ENCODE measurements around the gene HIGD1A. TPM values are rescaled to one million over a fixed set of nuclear protein-coding genes. Genes with fewer than 3 reads are reported as not detected.
A peak's percentile ranks its signal among the peaks of the same experiment; 100 is the strongest.

Gene HIGD1A
- total and polyA plus RNA-seq, 5 donors from 2014 or later = 23.9 to 110 (median 88.0) TPM

GRCh38 chr3:42751609-42752008, 52.7 kb downstream of the HIGD1A start:
- no peak overlapping the region for H3K4me3 ChIP-seq (ENCODE audit: low read depth, low read length)
- H3K36me3 Mint-ChIP-seq = no peaks in the 10 kb centered on the region
- no peak overlapping the region for H3K27ac ChIP-seq (ENCODE audit: insufficient read depth, low read length, poor library complexity, severe bottlenecking)
- H3K9me3 ChIP-seq (ENCODE audit: control insufficient read depth in 2 of 2, low read length in 2 of 2) = no peaks in the 10 kb centered on the region
- ATAC-seq (ENCODE audit: low read depth in 2 of 2) (no peak), DNase-seq (no peak)
- H3K4me1 Mint-ChIP-seq = peaks cover 10 to 42% (median 26%) of the 10 kb centered on the region in 4 donors
- H3K27ac Mint-ChIP-seq = peak overlapping the region in 1 of 3 donors; percentile 35
- H3K9me3 Mint-ChIP-seq = no peaks in the 10 kb centered on the region
- H3K27me3 Mint-ChIP-seq = peaks cover 6% of the 10 kb centered on the region
- no peak overlapping the region for H3K4me3 Mint-ChIP-seq
- no peaks in the 10 kb centered on the region for H3K36me3 ChIP-seq (ENCODE audit: control insufficient read depth, insufficient read depth, low read length)
- H3K27me3 ChIP-seq (ENCODE audit: control insufficient read depth, insufficient read depth, low read length) = no peaks in the 10 kb centered on the region
- H3K4me1 ChIP-seq (ENCODE audit: control insufficient read depth, insufficient read depth, low read length, poor library complexity, severe bottlenecking) = peaks cover 19% of the 10 kb centered on the region

GRCh38 chr3:42750834-42751233, 53.5 kb downstream of the HIGD1A start:
- H3K4me1 ChIP-seq (ENCODE audit: control insufficient read depth, insufficient read depth, low read length, poor library complexity, severe bottlenecking) = peaks cover 24% of the 10 kb centered on the region
- H3K9me3 ChIP-seq (ENCODE audit: control insufficient read depth in 2 of 2, low read length in 2 of 2) = no peaks in the 10 kb centered on the region
- Mint-ChIP-seq H3K4me3 (no peak overlapping the region), H3K36me3 (no peaks in the 10 kb centered on the region), H3K27me3 (peaks cover 6% of the 10 kb centered on the region), H3K9me3 (no peaks in the 10 kb centered on the region), H3K4me1 (peaks cover 10 to 48% (median 29%) of the 10 kb centered on the region in 4 donors), H3K27ac (no peak overlapping the region)
- no peak overlapping the region for H3K4me3 ChIP-seq (ENCODE audit: low read depth, low read length)
- ATAC-seq (ENCODE audit: low read depth in 2 of 2) = no peak
- H3K27me3 ChIP-seq (ENCODE audit: control insufficient read depth, insufficient read depth, low read length) = no peaks in the 10 kb centered on the region
- no peak overlapping the region for H3K27ac ChIP-seq (ENCODE audit: insufficient read depth, low read length, poor library complexity, severe bottlenecking)
- no peak for DNase-seq
- H3K36me3 ChIP-seq (ENCODE audit: control insufficient read depth, insufficient read depth, low read length) = no peaks in the 10 kb centered on the region

GRCh38 chr3:42749753-42750231, 54.5 kb downstream of the HIGD1A start:
- Histone ChIP-seq H3K4me1 (ENCODE audit: control insufficient read depth, insufficient read depth, low read length, poor library complexity, severe bottlenecking) (peaks cover 24% of the 10 kb centered on the region), H3K27me3 (ENCODE audit: control insufficient read depth, insufficient read depth, low read length) (no peaks in the 10 kb centered on the region), H3K27ac (ENCODE audit: insufficient read depth, low read length, poor library complexity, severe bottlenecking) (no peak overlapping the region), H3K36me3 (ENCODE audit: control insufficient read depth, insufficient read depth, low read length) (no peaks in the 10 kb centered on the region), H3K9me3 (ENCODE audit: control insufficient read depth in 2 of 2, low read length in 2 of 2) (no peaks in the 10 kb centered on the region), H3K4me3 (ENCODE audit: low read depth, low read length) (no peak overlapping the region)
- no peak overlapping the region for H3K4me3 Mint-ChIP-seq
- peaks cover 6% of the 10 kb centered on the region for H3K27me3 Mint-ChIP-seq
- H3K4me1 Mint-ChIP-seq = peaks cover 10 to 48% (median 29%) of the 10 kb centered on the region in 4 donors
- H3K36me3 Mint-ChIP-seq = no peaks in the 10 kb centered on the region
- H3K27ac Mint-ChIP-seq = no peak overlapping the region
- no peak for DNase-seq
- H3K9me3 Mint-ChIP-seq = no peaks in the 10 kb centered on the region
- ATAC-seq (ENCODE audit: low read depth in 2 of 2) = no peak

- Mint-ChIP-seq H3K27ac (peak overlapping the region; percentile 63 to 93 (median 86)), H3K9me3 (no peaks in the 10 kb centered on the region), H3K4me3 (no peak overlapping the region), H3K27me3 (peaks cover 4% of the 10 kb centered on the region), H3K4me1 (peaks cover 10 to 51% (median 32%) of the 10 kb centered on the region in 4 donors), H3K36me3 (no peaks in the 10 kb centered on the region)
- Histone ChIP-seq H3K36me3 (ENCODE audit: control insufficient read depth, insufficient read depth, low read length) (no peaks in the 10 kb centered on the region), H3K4me3 (ENCODE audit: low read depth, low read length) (no peak overlapping the region), H3K4me1 (ENCODE audit: control insufficient read depth, insufficient read depth, low read length, poor library complexity, severe bottlenecking) (peaks cover 28% of the 10 kb centered on the region), H3K27me3 (ENCODE audit: control insufficient read depth, insufficient read depth, low read length) (no peaks in the 10 kb centered on the region), H3K9me3 (ENCODE audit: control insufficient read depth in 2 of 2, low read length in 2 of 2) (no peaks in the 10 kb centered on the region), H3K27ac (ENCODE audit: insufficient read depth, low read length, poor library complexity, severe bottlenecking) (no peak overlapping the region)
- no peak for ATAC-seq (ENCODE audit: low read depth in 2 of 2)
- no peak for DNase-seq
Measured at GRCh38 chr3:42749025-42749752, 55.1 kb downstream of the HIGD1A start.

GRCh38 chr3:42747581-42747980, 56.7 kb downstream of the HIGD1A start:
- Histone ChIP-seq H3K4me1 (ENCODE audit: control insufficient read depth, insufficient read depth, low read length, poor library complexity, severe bottlenecking) (peaks cover 28% of the 10 kb centered on the region), H3K27me3 (ENCODE audit: control insufficient read depth, insufficient read depth, low read length) (no peaks in the 10 kb centered on the region), H3K9me3 (ENCODE audit: control insufficient read depth in 2 of 2, low read length in 2 of 2) (no peaks in the 10 kb centered on the region), H3K4me3 (ENCODE audit: low read depth, low read length) (peak overlapping the region; percentile 67), H3K27ac (ENCODE audit: insufficient read depth, low read length, poor library complexity, severe bottlenecking) (peak overlapping the region; percentile 44), H3K36me3 (ENCODE audit: control insufficient read depth, insufficient read depth, low read length) (no peaks in the 10 kb centered on the region)
- Mint-ChIP-seq H3K4me1 (peaks cover 10 to 54% (median 31%) of the 10 kb centered on the region in 4 donors), H3K36me3 (no peaks in the 10 kb centered on the region), H3K9me3 (no peaks in the 10 kb centered on the region), H3K4me3 (peak overlapping the region; percentile 55 to 74 (median 65)), H3K27ac (peak overlapping the region; percentile 86 to 97 (median 92)), H3K27me3 (no peaks in the 10 kb centered on the region)
- DNase-seq (peak in 2 of 3 donors; percentile 29 to 87), ATAC-seq (ENCODE audit: low read depth in 2 of 2) (peak; percentile 85 to 91)

- Histone ChIP-seq H3K4me3 (ENCODE audit: low read depth, low read length) (peak overlapping the region; percentile 67), H3K27ac (ENCODE audit: insufficient read depth, low read length, poor library complexity, severe bottlenecking) (peak overlapping the region; percentile 7)
- H3K9me3 Mint-ChIP-seq = no peaks in the 10 kb centered on the region
Measured at GRCh38 chr3:42746455-42747450, 57.5 kb downstream of the HIGD1A start.

GRCh38 chr3:42745776-42746454, 58.4 kb downstream of the HIGD1A start:
- ATAC-seq (ENCODE audit: low read depth in 2 of 2) (no peak), DNase-seq (no peak)
- Mint-ChIP-seq H3K4me1 (peaks cover 10 to 54% (median 31%) of the 10 kb centered on the region in 4 donors), H3K9me3 (no peaks in the 10 kb centered on the region), H3K27ac (peak overlapping the region in 1 of 3 donors; percentile 59), H3K36me3 (no peaks in the 10 kb centered on the region), H3K4me3 (no peak overlapping the region), H3K27me3 (no peaks in the 10 kb centered on the region)
- no peak overlapping the region for H3K27ac ChIP-seq (ENCODE audit: insufficient read depth, low read length, poor library complexity, severe bottlenecking)
- no peak overlapping the region for H3K4me3 ChIP-seq (ENCODE audit: low read depth, low read length)
- no peaks in the 10 kb centered on the region for H3K9me3 ChIP-seq (ENCODE audit: control insufficient read depth in 2 of 2, low read length in 2 of 2)
- no peaks in the 10 kb centered on the region for H3K36me3 ChIP-seq (ENCODE audit: control insufficient read depth, insufficient read depth, low read length)
- peaks cover 28% of the 10 kb centered on the region for H3K4me1 ChIP-seq (ENCODE audit: control insufficient read depth, insufficient read depth, low read length, poor library complexity, severe bottlenecking)
- no peaks in the 10 kb centered on the region for H3K27me3 ChIP-seq (ENCODE audit: control insufficient read depth, insufficient read depth, low read length)

More at GRCh38 chr3:42746455-42747450, 57.5 kb downstream of the HIGD1A start:
- Histone ChIP-seq H3K4me1 (ENCODE audit: control insufficient read depth, insufficient read depth, low read length, poor library complexity, severe bottlenecking) (peaks cover 28% of the 10 kb centered on the region), H3K36me3 (ENCODE audit: control insufficient read depth, insufficient read depth, low read length) (no peaks in the 10 kb centered on the region), H3K27me3 (ENCODE audit: control insufficient read depth, insufficient read depth, low read length) (no peaks in the 10 kb centered on the region), H3K9me3 (ENCODE audit: control insufficient read depth in 2 of 2, low read length in 2 of 2) (no peaks in the 10 kb centered on the region)
- H3K4me1 Mint-ChIP-seq = peaks cover 10 to 54% (median 31%) of the 10 kb centered on the region in 4 donors
- ATAC-seq (ENCODE audit: low read depth in 2 of 2) (no peak), DNase-seq (no peak)
- H3K36me3 Mint-ChIP-seq = no peaks in the 10 kb centered on the region
- peak overlapping the region in 2 of 4 donors; percentile 69 to 74 for H3K4me3 Mint-ChIP-seq
- peak overlapping the region; percentile 86 to 97 (median 92) for H3K27ac Mint-ChIP-seq
- no peaks in the 10 kb centered on the region for H3K27me3 Mint-ChIP-seq

All from CD4-positive, CD25-positive, alpha-beta regulatory T cell (primary cell).